ENCODE measurements around the gene BCAM.
"Not testable (repeated sequence)": the region's sequence is repeated elsewhere in the genome, so short reads cannot be mapped to it uniquely, and the experiment has no call there.

BCAM gene

GRCh38 chr19:44848812-44849447, 40.0 kb downstream of the BCAM start:
- no peak for DNase-seq (ENCODE audit: low read depth in 4 of 4, low spot score in 1 of 4)

GRCh38 chr19:44850641-44851109, 41.8 kb downstream of the BCAM start:
- no peak for DNase-seq (ENCODE audit: low read depth in 4 of 4, low spot score in 1 of 4)

GRCh38 chr19:44851427-44851826, 42.5 kb downstream of the BCAM start:
- DNase-seq (ENCODE audit: low read depth in 4 of 4, low spot score in 1 of 4): no peak

- DNase-seq (ENCODE audit: low read depth in 4 of 4, low spot score in 1 of 4): no peak
These were observed 46.7 kb downstream of the BCAM start for GRCh38 chr19:44855606-44856005.

GRCh38 chr19:44856421-44857083, 47.6 kb downstream of the BCAM start:
- DNase-seq (ENCODE audit: low read depth in 4 of 4, low spot score in 1 of 4): no peak

- DNase-seq (ENCODE audit: low read depth in 4 of 4, low spot score in 1 of 4): no peak
These were observed 48.9 kb downstream of the BCAM start for GRCh38 chr19:44857837-44858236.

- not testable (repeated sequence) for DNase-seq (ENCODE audit: low read depth in 4 of 4, low spot score in 1 of 4)
These were observed 52.7 kb downstream of the BCAM start for GRCh38 chr19:44861576-44861975.

GRCh38 chr19:44863990-44864389, 55.1 kb downstream of the BCAM start:
- no peak for DNase-seq (ENCODE audit: low read depth in 4 of 4, low spot score in 1 of 4)

GRCh38 chr19:44865196-44865767, 56.4 kb downstream of the BCAM start:
- no peak for DNase-seq (ENCODE audit: low read depth in 4 of 4, low spot score in 1 of 4)

- no peak for DNase-seq (ENCODE audit: low read depth in 4 of 4, low spot score in 1 of 4)
These were observed 57.8 kb downstream of the BCAM start for GRCh38 chr19:44866664-44867063.

- no peak for DNase-seq (ENCODE audit: low read depth in 4 of 4, low spot score in 1 of 4)
These were observed 58.7 kb downstream of the BCAM start for GRCh38 chr19:44867578-44867977.

- no peak for DNase-seq (ENCODE audit: low read depth in 4 of 4, low spot score in 1 of 4)
These were observed 61.0 kb downstream of the BCAM start for GRCh38 chr19:44869733-44870470.

Data from stimulated activated CD4-positive, alpha-beta T cell treated with anti-CD3 and anti-CD28 coated beads, Interleukin-1b, Interleukin-23, amount 100 ng/mL, for 24 hours (primary cell).